Esophagus squamous epithelium (tissue), 5 donors: ENCODE data around the gene PRODH2. TPM values are rescaled to one million over a fixed set of nuclear protein-coding genes. Genes with fewer than 3 reads are reported as not detected.

Experiments
- DNase-seq: peaks from one replicate; lab custom pipeline; 2025; lab: John Stamatoyannopoulos, UW
- H3K27ac ChIP-seq, 4 donors: fragments of 200-600 bp; sonication (generic); one replicate each; pipeline ENCODE4 v1.5.1; 2016 to 2019; ENCODE audit warnings: mild to moderate bottlenecking in 1 of 4
- H3K27me3 ChIP-seq, 4 donors: fragments of 200-600 bp; sonication (generic); 1 replicate in 3 of 4; 2 replicates in 1 of 4; pipeline versions ENCODE4 v1.5.1 to v1.6.0; 2017 to 2021; ENCODE audit warnings: antibody characterized with exemption in 1 of 4
- H3K36me3 ChIP-seq, 3 donors: fragments of 200-600 bp; sonication (generic); one replicate each; pipeline ENCODE4 v1.5.1; 2016 to 2019
- H3K4me1 ChIP-seq, 3 donors: fragments of 200-600 bp; sonication (generic); one replicate each; pipeline ENCODE4 v1.5.1; 2017 to 2019
- H3K4me3 ChIP-seq, 4 donors: fragments of 200-600 bp; sonication (generic); 1 replicate in 3 of 4; 2 replicates in 1 of 4; pipeline ENCODE4 v1.5.1; 2016 to 2019; ENCODE audit warnings: mild to moderate bottlenecking in 2 of 4, moderate library complexity in 1 of 4
- H3K9me3 ChIP-seq, 3 donors: fragments of 200-600 bp; sonication (generic); one replicate each; pipeline ENCODE4 v1.5.1; 2016 to 2019
- CTCF ChIP-seq, 6 experiments: fragments of 450-650 bp in 4 of 6; fragments of 200-600 bp in 2 of 6; sonication (generic) in 2 of 6; IDR thresholded peaks; one replicate each; pipeline ENCODE4 v1.5.1; 2016 to 2019; ENCODE audit warnings: antibody characterized with exemption in 6 of 6, mild to moderate bottlenecking in 4 of 6, moderate library complexity in 4 of 6
- POLR2A ChIP-seq, 4 donors: fragments of 450-650 bp; IDR thresholded peaks; one replicate each; pipeline ENCODE4 v1.6.1; 2017; ENCODE audit warnings: antibody characterized with exemption in 4 of 4, mild to moderate bottlenecking in 4 of 4, moderate library complexity in 3 of 4
- WGBS, 2 donors: methylation state at CpG; one replicate each; pipeline ENCODE4 v1.1.5; 2018; 5-methylcytosine and 5-hydroxymethylcytosine counted together
- intact Hi-C: fragments of 100-400 bp; cut with DNase I; formaldehyde crosslinking; loops from one replicate; pipeline ENCODE4 v1.15.0; 2022
- total RNA-seq, 4 donors: library from RNA; depleted of rRNA; stranded (reverse); fragments of >200 nt; gene quantifications; one replicate each; pipeline ENCODE4 v1.1.0, GENCODE V29; 2016
- donor health status: DM: yes; HTN: yes; CAD: no.

PRODH2 gene
- total RNA-seq = not detected

GRCh38 chr19:35812220-35813042, at the start of gene PRODH2:
Gene PRODH2 (minus strand): TSS chr19:35812845. CDS start chr19:35812805, 40 bp downstream.
- H3K9me3 ChIP-seq = no peaks in the 10 kb centered on the region
- no peak within 1 kb of the TSS for H3K4me3 ChIP-seq
- 40 to 70% methylated on average over 1 to 5 of the region's 26 CpGs for WGBS, 2 donors
- no peaks in the 10 kb centered on the region for H3K4me1 ChIP-seq
- intact Hi-C loops = no loop called here
- H3K27ac ChIP-seq = no peak within 1 kb of the TSS
- no peaks in the 10 kb centered on the region for H3K36me3 ChIP-seq
- DNase-seq = no peak
- peaks cover 0 to 59% (median 0%) of the 10 kb centered on the region in 4 donors for H3K27me3 ChIP-seq
- TF ChIP-seq CTCF (IDR thresholded peaks at IDR 0.05) (no peak), POLR2A (IDR thresholded peaks at IDR 0.05) (no peak)

- 0 to 39% methylated on average over 3 to 5 of the region's 19 CpGs for WGBS, 2 donors
- no peak overlapping the region for H3K4me3 ChIP-seq
- no peak overlapping the region for H3K27ac ChIP-seq
- peaks cover 5 to 13% (median 6%) of the 10 kb centered on the region in 3 donors for H3K4me1 ChIP-seq
- no peak for DNase-seq
- intact Hi-C loops = no loop called here
- H3K36me3 ChIP-seq = no peaks in the 10 kb centered on the region
- H3K9me3 ChIP-seq = no peaks in the 10 kb centered on the region
- peaks cover 2 to 91% (median 8%) of the 10 kb centered on the region in 4 donors for H3K27me3 ChIP-seq
- TF ChIP-seq CTCF (IDR thresholded peaks at IDR 0.05) (no peak), POLR2A (IDR thresholded peaks at IDR 0.05) (no peak)
These were observed 49.1 kb upstream of the PRODH2 start for GRCh38 chr19:35861640-35862160.

GRCh38 chr19:35860818-35861639, 48.4 kb upstream of the PRODH2 start:
- TF ChIP-seq POLR2A (IDR thresholded peaks at IDR 0.05) (no peak), CTCF (IDR thresholded peaks at IDR 0.05) (no peak)

GRCh38 chr19:35860436-35860817, 47.8 kb upstream of the PRODH2 start:
- DNase-seq = no peak
- WGBS, 2 donors = 0 to 33% methylated on average over 1 to 10 of the region's 24 CpGs
- intact Hi-C loops = no loop called here

More at GRCh38 chr19:35860818-35861639, 48.4 kb upstream of the PRODH2 start:
- 51 to 58% methylated on average over 6 to 12 of the region's 55 CpGs for WGBS, 2 donors
- H3K4me3 ChIP-seq = no peak overlapping the region
- peaks cover 12 to 19% (median 12%) of the 10 kb centered on the region in 3 donors for H3K4me1 ChIP-seq
- no peak for DNase-seq
- intact Hi-C loops = no loop called here
- peaks cover 6 to 91% (median 13%) of the 10 kb centered on the region in 4 donors for H3K27me3 ChIP-seq
- H3K9me3 ChIP-seq = no peaks in the 10 kb centered on the region
- H3K36me3 ChIP-seq = no peaks in the 10 kb centered on the region
- H3K27ac ChIP-seq = no peak overlapping the region

More at GRCh38 chr19:35860436-35860817, 47.8 kb upstream of the PRODH2 start:
- Histone ChIP-seq H3K4me3 (no peak overlapping the region), H3K27me3 (peaks cover 6 to 91% (median 15%) of the 10 kb centered on the region in 4 donors), H3K4me1 (peaks cover 14 to 23% (median 14%) of the 10 kb centered on the region in 3 donors), H3K9me3 (no peaks in the 10 kb centered on the region), H3K36me3 (no peaks in the 10 kb centered on the region), H3K27ac (no peak overlapping the region)
- TF ChIP-seq POLR2A (IDR thresholded peaks at IDR 0.05) = no peak
- no peak for TF ChIP-seq CTCF (IDR thresholded peaks at IDR 0.05)
